ENCODE data around the gene NPFFR2.

GRCh38 chr4:72109959-72110497, 78.2 kb downstream of the NPFFR2 start:
- TF ChIP-seq POLR2A (IDR thresholded peaks at IDR 0.05; ENCODE audit: low read length) (no peak), GATA1 (IDR thresholded peaks at IDR 0.05; ENCODE audit: low read depth, low read length) (no peak)
